IPS-18c (cell line): ENCODE measurements around the gene ALDH1L1.

Experiments
- H3K4me3 ChIP-seq: 2 replicates; pipeline ENCODE4 v1.7.0; 2013; ENCODE audit warnings: low read depth, mild to moderate bottlenecking, low read length, moderate library complexity; ENCODE audit not compliant: insufficient read depth
- H3K9me3 ChIP-seq: one replicate; pipeline ENCODE4 v1.6.1; 2013; ENCODE audit warnings: mild to moderate bottlenecking, low read length, moderate library complexity; ENCODE audit not compliant: control insufficient read depth, insufficient read depth

Gene ALDH1L1

DNA sequence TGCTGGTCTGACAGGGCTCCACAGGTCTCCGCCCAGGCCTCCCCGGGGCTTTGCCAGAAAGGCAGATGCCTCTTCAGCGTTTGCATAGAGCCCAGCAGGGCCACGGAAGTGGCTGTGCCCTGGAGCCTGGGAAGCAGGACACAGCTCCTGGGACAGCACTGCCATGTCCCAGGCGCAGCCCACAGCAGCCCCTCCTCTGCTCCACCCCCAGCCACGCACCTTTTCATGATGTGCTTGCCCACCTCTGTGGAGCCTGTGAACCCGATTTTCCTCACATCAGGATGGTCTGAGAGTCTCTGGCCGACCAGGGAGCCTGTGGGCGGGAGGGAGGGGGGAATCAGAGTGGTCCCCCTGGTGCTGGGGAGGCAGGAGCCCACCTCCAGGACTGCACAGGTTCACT lies 62.6 kb downstream of the ALDH1L1 start:
- no peak overlapping the region for H3K4me3 ChIP-seq
- no peaks in the 10 kb centered on the region for H3K9me3 ChIP-seq

DNA sequence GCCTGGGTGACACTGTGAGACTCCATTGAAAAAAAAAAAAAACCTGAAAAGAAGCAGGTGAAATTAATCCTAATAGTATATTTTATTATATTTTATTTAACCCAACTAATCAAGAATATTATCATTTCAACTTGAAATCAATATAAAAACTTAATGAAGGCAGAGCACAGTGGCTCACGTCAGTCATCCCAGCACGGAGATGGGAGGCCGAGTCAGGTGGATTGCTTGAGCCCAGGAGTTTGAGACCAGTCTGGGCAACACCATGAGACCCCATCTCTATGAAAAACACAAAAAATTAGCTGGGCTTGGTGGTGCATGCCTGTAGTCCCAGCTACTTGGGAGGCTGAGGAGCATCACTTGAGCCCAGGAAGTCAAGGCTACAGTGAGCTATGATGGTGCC lies 63.2 kb downstream of the ALDH1L1 start:
- Histone ChIP-seq H3K9me3 (no peaks in the 10 kb centered on the region), H3K4me3 (no peak overlapping the region)

DNA sequence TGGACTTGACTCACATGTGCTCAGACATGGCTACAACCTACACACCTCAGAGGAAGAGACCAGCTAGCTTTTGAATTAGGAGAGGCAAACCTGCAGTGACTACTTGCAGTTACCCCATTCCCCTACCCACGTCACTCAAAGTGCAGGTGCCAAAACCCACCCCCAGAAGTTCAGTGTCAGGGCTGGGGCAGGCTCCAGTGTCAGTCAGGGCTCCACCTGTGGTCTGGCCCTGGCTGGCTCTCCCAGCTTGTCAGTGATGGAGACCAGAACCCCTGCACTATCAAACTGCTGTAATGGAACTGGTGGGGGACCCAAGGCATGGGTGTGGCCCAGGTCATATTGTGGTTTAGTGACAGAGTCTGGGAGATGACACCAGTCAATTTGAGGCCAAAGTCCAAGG lies 63.9 kb downstream of the ALDH1L1 start:
- no peaks in the 10 kb centered on the region for H3K9me3 ChIP-seq
- H3K4me3 ChIP-seq = no peak overlapping the region

DNA sequence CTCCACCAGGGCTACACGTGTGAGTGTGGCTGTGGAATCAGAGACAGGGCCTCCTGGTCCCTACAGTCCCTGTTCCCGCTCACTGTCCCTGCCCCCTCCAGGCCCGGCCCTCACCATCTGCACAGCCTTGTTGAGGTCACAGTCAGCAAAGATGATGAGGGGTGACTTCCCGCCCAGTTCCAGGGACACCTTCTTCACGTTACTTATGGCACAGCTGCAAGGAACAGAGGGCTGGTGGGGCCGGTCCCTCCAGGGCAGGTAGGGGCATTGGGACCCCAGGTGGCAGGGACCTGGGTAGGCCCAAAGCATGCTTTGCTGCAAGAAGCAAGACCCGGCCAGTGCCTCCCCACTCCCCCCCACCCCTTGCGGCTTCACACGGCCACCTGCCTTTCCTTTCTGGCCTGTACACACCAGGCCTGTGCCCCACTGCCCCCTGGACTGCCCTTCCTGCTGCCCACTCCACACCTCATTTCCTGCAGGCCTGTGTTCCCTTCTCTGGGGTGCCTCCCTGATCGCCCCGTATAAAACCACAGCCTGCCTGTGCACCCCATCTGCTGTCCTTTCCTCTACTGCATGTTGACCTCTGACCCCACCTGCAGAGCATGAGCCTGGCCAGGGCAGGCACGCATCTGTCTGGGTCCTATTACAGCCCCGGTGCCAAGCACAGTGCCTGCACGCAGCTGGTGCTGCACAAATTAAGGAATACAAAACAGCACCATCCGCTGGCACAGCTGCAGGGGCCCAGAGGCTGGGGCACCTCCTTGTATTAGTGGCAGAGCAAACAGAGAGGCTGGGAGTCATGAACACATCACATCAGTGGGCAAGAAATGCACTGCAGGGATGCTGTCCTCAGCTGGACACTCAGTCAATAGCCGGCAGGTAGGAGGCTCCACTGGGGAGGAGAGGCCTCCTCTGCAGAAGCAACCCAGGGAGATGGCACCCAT lies 65.7 kb downstream of the ALDH1L1 start:
- no peaks in the 10 kb centered on the region for H3K9me3 ChIP-seq
- H3K4me3 ChIP-seq = no peak overlapping the region

DNA sequence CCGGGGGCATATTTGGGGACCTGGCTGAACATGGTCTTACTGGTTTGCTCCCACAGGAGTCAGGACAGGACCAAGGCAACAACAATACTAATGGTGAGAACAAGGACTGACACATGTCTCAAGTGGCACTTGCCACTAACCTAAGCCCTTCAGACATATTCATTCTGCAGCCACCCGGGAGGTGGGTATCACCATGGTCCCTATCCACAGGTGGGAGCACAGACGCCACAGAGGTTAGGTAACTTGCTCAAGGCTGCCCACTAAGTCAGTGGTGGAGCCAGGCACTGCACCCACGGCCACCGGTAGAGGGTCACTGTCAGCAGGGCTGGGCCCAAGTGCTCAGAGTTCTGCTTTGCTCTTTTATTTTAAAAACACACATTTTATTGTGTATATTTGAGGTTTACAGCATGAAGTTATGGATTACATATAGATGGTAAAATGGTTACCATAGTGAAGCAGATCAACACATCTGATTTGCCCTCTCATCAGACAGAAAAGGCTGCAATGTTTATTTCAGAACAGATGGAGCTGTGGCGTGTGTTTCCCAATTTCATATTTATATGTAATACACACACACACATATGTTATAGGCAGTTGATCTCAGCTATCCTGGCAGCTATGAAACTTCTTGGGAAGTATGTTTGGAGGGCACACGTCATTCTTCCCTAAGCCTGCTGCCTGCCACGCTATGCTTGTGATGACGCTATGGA lies 66.5 kb downstream of the ALDH1L1 start:
- Histone ChIP-seq H3K9me3 (no peaks in the 10 kb centered on the region), H3K4me3 (no peak overlapping the region)

DNA sequence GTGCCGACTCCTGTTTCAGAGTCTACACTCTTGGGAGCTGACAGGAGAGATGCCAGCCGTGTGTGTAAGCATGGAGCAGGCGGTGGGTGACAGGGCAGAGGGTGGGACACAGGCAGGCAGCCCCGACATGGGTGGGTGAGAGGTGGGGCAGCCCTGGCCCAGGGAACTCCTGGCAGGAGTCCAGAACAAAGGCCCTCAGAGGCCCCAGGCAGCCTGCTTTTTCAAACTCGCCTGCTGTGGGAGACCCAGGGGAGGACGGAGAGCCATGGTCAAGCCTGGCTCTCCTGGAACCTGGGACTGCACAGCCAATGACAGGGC lies 67.2 kb downstream of the ALDH1L1 start:
- no peak overlapping the region for H3K4me3 ChIP-seq
- no peaks in the 10 kb centered on the region for H3K9me3 ChIP-seq

DNA sequence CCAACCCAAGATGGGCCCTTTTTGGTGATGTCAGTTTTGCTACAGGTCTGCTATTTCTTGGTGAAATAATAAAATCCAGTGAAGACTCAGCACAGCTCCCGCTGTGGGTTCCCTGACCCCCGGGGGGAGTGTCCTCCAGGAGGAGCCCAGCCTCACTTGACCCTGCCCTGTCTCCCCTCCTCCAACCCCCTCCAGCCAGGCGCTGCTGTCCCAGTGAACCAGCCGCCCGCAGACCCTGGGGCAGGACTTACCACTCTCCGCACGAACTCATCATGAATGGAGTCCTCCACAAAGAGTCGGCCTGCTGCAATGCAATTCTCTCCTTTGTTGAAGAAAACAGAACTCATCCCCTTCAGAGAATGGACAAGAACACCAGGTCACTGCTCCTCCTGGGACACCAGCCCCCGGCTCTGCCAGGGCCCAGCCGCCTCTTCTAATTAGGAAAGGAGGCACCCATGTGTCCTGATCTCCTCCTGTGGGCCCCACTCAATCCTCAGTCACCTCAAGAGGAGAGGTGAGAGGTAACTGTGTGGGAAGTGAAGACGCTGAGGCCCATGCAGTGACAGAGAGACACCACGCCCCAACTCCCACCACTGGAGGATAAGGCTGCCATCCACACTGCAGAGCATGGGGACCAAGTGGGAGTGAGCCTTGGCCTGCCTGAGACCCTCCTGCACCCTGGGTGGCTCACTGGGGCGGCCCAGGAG lies 67.7 kb downstream of the ALDH1L1 start:
- no peak overlapping the region for H3K4me3 ChIP-seq

DNA sequence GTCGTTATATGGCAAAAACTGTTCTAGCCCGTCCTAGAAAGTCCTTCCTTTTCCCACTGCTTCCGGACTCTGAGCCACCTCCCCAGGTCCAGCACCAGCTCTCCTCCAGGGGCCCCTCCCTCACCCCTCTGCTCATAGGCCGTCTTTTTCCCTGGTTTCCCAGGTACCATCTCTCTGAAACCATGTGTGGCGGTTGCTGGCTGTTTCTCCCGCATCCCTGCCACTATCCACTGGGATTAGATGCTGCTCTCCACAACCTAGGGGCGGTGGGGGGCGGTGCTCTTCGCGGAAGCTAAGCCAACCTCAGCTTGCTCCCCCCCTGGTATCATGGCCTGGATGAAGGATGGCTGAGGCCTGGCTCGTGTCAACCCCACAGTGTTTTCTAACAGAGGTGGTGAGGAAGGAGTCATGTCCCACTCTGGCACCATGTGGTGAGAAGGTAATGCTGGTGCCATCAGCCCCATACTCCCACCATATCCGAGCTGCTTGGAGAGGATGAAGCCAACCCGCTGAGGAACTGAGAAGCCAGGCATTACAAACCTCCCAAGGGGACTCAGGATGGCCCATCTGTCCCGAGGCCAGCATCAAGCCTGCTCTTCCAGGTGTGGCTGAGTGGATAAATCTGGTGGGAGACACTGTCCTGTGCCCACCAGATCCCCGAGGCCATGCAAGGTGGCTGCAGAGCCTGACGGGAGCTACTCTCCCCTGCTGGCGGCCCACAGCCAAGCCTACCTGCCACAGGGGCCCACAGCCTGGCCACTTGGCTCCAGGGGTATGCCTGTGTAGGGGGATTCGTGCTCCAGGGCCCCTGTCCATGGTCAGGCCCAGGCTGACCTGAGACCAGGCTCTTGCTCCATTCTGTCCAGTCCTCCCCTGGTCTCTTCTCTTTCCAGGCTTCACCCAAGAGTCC lies 68.6 kb downstream of the ALDH1L1 start:
- no peaks in the 10 kb centered on the region for H3K9me3 ChIP-seq
- no peak overlapping the region for H3K4me3 ChIP-seq

More for the DNA sequence above, 67.7 kb downstream of the ALDH1L1 start:
- no peaks in the 10 kb centered on the region for H3K9me3 ChIP-seq

DNA sequence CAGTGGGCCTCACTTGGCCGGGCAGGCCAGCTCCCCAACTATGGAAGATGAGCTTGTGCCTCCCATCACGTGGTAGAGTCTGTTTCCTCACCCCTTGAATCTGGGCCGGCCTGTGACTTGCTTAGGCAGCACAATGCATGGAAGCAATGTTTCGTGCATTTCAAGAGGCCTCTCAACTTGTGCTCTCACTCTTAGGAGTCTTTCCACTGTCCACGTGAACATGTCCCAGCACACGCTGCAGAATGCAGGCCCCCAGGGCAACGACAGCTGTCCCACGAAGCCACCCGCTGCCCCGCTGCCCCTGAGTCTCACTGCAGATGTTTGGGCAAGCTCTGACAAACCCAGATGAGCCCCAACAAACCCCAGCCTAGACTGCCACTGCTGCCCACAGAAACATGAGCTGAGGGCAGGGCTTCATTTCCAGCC lies 69.2 kb downstream of the ALDH1L1 start:
- Histone ChIP-seq H3K4me3 (no peak overlapping the region), H3K9me3 (no peaks in the 10 kb centered on the region)

DNA sequence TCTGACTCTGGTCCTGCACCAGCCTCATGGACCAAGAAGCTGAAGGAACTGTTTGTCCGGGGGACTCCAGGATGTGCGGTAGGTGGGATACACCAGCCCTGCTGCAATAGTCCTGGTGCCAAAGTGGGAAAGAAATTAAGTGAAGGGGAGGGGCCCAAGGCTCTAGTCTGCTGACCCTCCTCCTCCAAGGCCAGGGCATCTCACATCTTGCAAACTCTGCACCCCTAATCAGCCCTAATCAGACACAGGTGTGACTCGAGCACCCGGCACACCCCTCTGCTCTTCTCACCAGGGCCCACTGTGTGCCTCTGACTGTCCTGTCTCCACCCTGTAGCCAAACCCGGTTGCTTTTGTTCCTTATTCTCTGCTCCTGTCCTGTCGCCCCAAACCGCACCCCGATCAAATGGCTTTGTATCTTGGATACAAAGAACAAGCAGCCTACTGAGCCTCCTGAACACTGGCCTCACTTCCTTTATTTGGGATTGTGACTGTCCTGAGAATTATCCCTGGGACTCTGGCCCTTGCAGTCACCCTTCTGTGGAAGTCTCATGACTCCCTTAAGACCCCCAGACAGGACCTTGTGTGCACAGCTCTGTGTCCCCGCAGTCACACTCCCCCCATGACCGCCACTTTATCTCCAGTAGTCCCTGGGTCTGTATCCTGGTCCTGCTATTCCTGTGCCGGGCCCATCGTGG lies 69.8 kb downstream of the ALDH1L1 start:
- no peaks in the 10 kb centered on the region for H3K9me3 ChIP-seq
- H3K4me3 ChIP-seq = no peak overlapping the region

DNA sequence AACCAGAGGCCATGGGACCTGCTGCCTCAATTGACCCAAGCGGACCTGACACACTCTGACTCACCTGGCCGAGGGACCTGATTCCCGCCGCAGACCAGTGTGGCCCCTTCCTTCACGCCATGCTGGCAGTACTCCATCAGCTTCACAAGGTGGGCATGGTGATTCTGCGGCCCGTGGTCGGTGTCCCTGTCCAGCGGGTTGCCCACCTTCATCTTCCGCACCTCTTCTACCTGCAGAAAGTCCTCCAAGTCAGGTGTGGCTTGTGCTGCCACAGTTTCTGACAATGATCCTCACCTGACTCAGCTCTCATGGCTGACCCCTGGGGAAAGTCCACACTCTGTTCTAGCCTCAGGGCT lies 70.5 kb downstream of the ALDH1L1 start:
- H3K4me3 ChIP-seq = no peak overlapping the region
- no peaks in the 10 kb centered on the region for H3K9me3 ChIP-seq

DNA sequence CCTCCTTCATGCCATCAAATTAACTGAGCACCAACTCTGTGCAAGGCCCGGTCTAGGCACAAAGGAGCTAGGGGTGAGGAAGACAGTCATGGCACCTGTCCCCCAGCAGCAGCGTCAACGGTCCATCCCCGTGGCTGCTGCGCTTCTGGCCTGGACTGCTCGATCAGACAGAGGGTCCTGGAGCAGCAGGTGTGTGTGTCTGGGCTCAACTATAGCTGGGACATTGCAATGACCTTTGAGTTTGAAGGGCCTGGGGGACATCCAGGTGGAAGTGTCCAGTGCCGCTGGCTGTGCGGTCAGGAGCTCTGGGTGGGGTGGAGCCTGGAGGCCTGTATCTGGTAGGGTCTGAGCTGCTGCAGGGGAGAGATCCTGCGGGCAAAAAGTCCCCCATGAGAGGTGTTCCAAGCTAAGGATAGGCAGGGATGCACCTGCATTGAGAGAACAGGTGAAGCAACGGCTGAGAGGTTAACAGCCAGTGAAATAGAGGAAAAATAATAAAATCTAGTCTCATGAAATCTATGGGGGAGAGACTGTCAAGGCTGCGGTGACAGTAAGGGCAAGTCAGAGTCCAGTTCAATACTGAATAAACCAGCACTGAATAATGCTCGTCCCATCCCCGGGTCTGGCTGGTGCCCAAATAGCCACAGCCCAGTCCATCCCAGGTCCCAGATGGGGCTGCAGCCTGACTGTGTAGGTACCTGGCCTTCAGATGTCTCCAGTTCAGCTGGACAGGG lies 71.1 kb downstream of the ALDH1L1 start:
- no peak overlapping the region for H3K4me3 ChIP-seq
- H3K9me3 ChIP-seq = no peaks in the 10 kb centered on the region

DNA sequence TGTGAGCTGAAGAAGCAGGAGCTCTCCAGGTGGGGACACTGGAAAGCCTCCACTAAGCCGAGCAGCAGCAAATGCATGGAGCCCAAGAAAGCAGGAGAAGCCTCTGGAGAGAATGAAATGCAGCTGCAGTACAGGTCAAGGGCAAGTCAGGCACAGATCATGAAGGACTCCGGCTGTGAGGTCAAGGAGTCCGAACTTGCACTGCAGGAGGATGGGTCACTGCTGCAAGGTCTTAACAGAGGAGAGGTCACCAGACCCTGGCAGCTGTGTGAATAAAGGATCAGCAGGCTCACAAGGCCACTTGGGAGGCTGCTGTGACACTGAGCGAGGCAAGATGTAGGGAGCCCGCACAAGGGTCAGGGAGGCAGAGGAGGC lies 71.7 kb downstream of the ALDH1L1 start:
- no peak overlapping the region for H3K4me3 ChIP-seq
- no peaks in the 10 kb centered on the region for H3K9me3 ChIP-seq

DNA sequence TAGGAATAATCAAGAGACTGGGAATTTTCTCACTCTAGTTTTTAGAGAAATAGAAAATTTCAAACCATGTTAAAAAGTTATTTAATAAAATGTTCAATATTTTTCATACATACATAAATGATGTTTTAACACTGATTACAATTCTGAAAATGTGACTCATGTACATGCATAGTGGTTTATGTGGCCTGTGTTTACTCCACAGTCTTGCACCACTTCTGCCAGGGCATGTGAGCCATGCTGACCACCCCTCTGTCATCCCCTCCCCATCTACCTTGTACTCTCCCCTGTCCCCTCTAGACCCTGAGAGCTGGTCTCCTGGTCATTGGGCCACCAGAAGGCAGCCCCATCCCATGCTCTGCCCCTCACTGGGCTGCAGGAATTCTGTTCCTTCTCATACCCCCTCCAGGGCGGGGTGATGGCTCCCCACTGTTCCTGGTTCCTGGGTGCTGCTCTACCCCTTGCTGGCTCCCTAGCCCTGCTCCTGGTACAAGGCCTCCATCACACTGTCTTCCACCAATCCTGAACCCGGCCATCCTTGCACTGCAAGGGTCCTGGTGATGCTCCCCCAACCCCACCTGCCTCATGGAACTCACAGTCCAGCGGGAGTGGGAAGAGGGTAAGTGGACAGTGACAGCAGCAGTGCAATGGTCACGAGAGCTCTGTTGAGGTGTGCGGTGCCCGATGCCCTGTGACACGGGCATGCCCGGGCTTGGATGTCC lies 72.3 kb downstream of the ALDH1L1 start:
- Histone ChIP-seq H3K9me3 (no peaks in the 10 kb centered on the region), H3K4me3 (no peak overlapping the region)

DNA sequence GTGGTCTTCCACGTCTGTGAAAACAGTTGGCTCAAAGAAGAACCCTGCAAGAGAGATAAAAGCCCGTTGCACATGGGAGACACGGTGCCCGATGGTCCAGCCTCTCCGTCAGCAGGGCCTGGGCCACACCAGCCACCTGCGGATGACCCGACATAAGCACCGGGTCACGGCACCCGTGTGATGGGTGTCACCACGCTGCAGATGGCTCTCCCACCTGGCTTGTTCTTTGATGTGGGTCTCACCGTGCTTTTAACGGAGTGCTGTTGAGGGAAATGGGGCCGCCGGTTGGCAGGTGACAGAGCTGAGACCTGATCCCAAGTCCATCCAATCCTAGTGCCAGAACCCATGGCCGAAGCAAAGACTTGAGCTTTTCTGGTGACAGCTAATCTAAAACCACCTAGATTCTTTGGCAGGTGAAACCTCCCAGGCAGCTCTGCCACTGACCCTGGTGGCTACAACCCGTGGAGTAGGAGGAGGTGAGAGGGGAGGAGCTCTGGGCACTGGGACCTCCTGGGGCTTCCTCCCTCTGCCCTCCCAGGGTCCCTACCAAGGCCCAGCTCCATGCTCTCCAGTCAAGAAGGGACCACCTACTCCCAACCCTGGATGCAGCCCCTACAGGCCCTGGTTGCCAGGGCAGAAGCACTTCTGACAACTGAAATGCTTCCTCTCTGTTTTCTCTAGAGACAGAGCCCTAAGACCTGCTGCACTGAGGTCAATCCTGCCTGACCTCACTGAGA lies 73.0 kb downstream of the ALDH1L1 start:
- no peak overlapping the region for H3K4me3 ChIP-seq
- no peaks in the 10 kb centered on the region for H3K9me3 ChIP-seq
